H9 (cell line): Measurements from ENCODE around the gene BARD1. TPM values are rescaled to one million over a fixed set of nuclear protein-coding genes. Genes with fewer than 3 reads are reported as not detected.
"Not testable (repeated sequence)": the region's sequence is repeated elsewhere in the genome, so short reads cannot be mapped to it uniquely, and the experiment has no call there.

Source experiments
- DNase-seq: peaks from one replicate; pipeline ENCODE4 v3.0.0-alpha.2; 2017
- H2AFZ ChIP-seq: one replicate; pipeline ENCODE4 v1.6.1; 2013; ENCODE audit warnings: mild to moderate bottlenecking, low read length, control low read depth, moderate library complexity
- H2AK5ac ChIP-seq: 2 replicates; pipeline ENCODE4 v1.6.1; 2013; ENCODE audit warnings: low read length, control low read depth, mixed read lengths; ENCODE audit not compliant: insufficient read length
- H2BK120ac ChIP-seq: one replicate; pipeline ENCODE4 v1.6.1; 2013; ENCODE audit warnings: low read depth, mild to moderate bottlenecking, low read length, control low read depth, inconsistent platforms; ENCODE audit not compliant: poor library complexity, severe bottlenecking
- H2BK12ac ChIP-seq: 2 replicates; pipeline ENCODE4 v1.6.1; 2013; ENCODE audit warnings: low read length, control low read depth, mixed read lengths, low read depth; ENCODE audit not compliant: insufficient read length
- H2BK15ac ChIP-seq: 2 replicates; pipeline ENCODE4 v1.6.1; 2013; ENCODE audit warnings: low read depth, low read length, control low read depth
- H2BK20ac ChIP-seq: one replicate; pipeline ENCODE4 v1.6.1; 2013; ENCODE audit warnings: low read depth, mild to moderate bottlenecking, low read length, control low read depth, inconsistent platforms; ENCODE audit not compliant: poor library complexity, severe bottlenecking
- H2BK5ac ChIP-seq: 2 replicates; pipeline ENCODE4 v1.6.1; 2013; ENCODE audit warnings: low read length, control low read depth, mixed read lengths; ENCODE audit not compliant: insufficient read length
- H3K14ac ChIP-seq: 2 replicates; pipeline ENCODE4 v1.6.1; 2013; ENCODE audit warnings: low read length, control low read depth; ENCODE audit not compliant: insufficient read depth
- H3K18ac ChIP-seq: 2 replicates; pipeline ENCODE4 v1.6.1; 2013; ENCODE audit warnings: low read depth, mild to moderate bottlenecking, mixed read lengths, low read length, control low read depth; ENCODE audit not compliant: insufficient read length
- H3K23ac ChIP-seq: 2 replicates; pipeline ENCODE4 v1.6.1; 2013; ENCODE audit warnings: low read length, control low read depth, mixed read lengths, low read depth; ENCODE audit not compliant: insufficient read length
- H3K23me2 ChIP-seq: 2 replicates; pipeline ENCODE4 v1.6.1; 2013; ENCODE audit warnings: low read depth, mild to moderate bottlenecking, mixed read lengths, low read length, control low read depth; ENCODE audit not compliant: insufficient read length, poor library complexity, severe bottlenecking
- H3K27ac ChIP-seq: 2 replicates; pipeline ENCODE4 v1.5.1; 2013; ENCODE audit warnings: low read length, control low read depth, mixed read lengths, low read depth; ENCODE audit not compliant: insufficient read length
- H3K27me3 ChIP-seq: 2 replicates; pipeline ENCODE4 v1.6.1; 2013; ENCODE audit warnings: low read length, control low read depth, inconsistent platforms; ENCODE audit not compliant: insufficient read depth
- H3K4ac ChIP-seq: 2 replicates; pipeline ENCODE4 v1.6.1; 2013; ENCODE audit warnings: low read depth, mild to moderate bottlenecking, control low read depth, inconsistent platforms, low read length, moderate library complexity
- H3K4me1 ChIP-seq: 2 replicates; pipeline ENCODE4 v1.6.1; 2013; ENCODE audit warnings: low read length, control low read depth, inconsistent platforms; ENCODE audit not compliant: insufficient read depth
- H3K4me2 ChIP-seq: 2 replicates; pipeline ENCODE4 v1.6.1; 2013; ENCODE audit warnings: low read length, control low read depth, mixed read lengths; ENCODE audit not compliant: insufficient read length, insufficient read depth
- H3K56ac ChIP-seq: 2 replicates; pipeline ENCODE4 v1.6.1; 2013; ENCODE audit warnings: low read depth, mild to moderate bottlenecking, mixed read lengths, low read length, control low read depth; ENCODE audit not compliant: insufficient read length
- H3K79me1 ChIP-seq: 2 replicates; pipeline ENCODE4 v1.6.1; 2013; ENCODE audit warnings: low read depth, mild to moderate bottlenecking, moderate library complexity, low read length, control low read depth, inconsistent platforms; ENCODE audit not compliant: insufficient read depth, poor library complexity, severe bottlenecking
- H3K79me2 ChIP-seq: 2 replicates; pipeline ENCODE4 v1.6.1; 2013; ENCODE audit warnings: low read length, control low read depth, inconsistent platforms; ENCODE audit not compliant: insufficient read depth
- H3K9ac ChIP-seq: 2 replicates; pipeline ENCODE4 v1.6.1; 2013; ENCODE audit warnings: low read length, control low read depth, mixed read lengths; ENCODE audit not compliant: insufficient read length; ENCODE audit errors: extremely low read depth
- H3K9me3 ChIP-seq: one replicate; pipeline ENCODE4 v1.6.1; 2013; ENCODE audit warnings: low read depth, low read length, inconsistent platforms; ENCODE audit not compliant: control insufficient read depth
- H3T11ph ChIP-seq: one replicate; pipeline ENCODE4 v1.6.1; 2013; ENCODE audit warnings: mild to moderate bottlenecking, low read length, control low read depth, inconsistent platforms
- H4K20me1 ChIP-seq: one replicate; pipeline ENCODE4 v1.6.1; 2013; ENCODE audit not compliant: control insufficient read depth, insufficient read length, insufficient read depth
- H4K5ac ChIP-seq: 2 replicates; pipeline ENCODE4 v1.6.1; 2013; ENCODE audit warnings: low read depth, mild to moderate bottlenecking, mixed read lengths, low read length, control low read depth; ENCODE audit not compliant: insufficient read length
- H4K8ac ChIP-seq: replicated peaks from 2 replicates; pipeline ENCODE4 v1.6.1; 2013; ENCODE audit warnings: low read length, control low read depth, mixed read lengths, low read depth; ENCODE audit not compliant: insufficient read length
- H4K91ac ChIP-seq: 2 replicates; pipeline ENCODE4 v1.6.1; 2013; ENCODE audit warnings: low read depth, mild to moderate bottlenecking, moderate library complexity, mixed read lengths, low read length, control low read depth; ENCODE audit not compliant: insufficient read length
- H3K27ac Mint-ChIP-seq, 3 experiments: 2 replicates in 2 of 3; 3 replicates in 1 of 3; pipeline ENCODE4 v1.8.0; 2020 to 2021; ENCODE audit warnings: mixed read lengths in 3 of 3, mild to moderate bottlenecking in 1 of 3, moderate library complexity in 1 of 3
- H3K27me3 Mint-ChIP-seq: 2 replicates; pipeline ENCODE4 v1.8.0; 2021; ENCODE audit warnings: low read depth, mild to moderate bottlenecking, moderate library complexity, mixed read lengths
- H3K36me3 Mint-ChIP-seq, 3 experiments: 2 replicates in 2 of 3; 3 replicates in 1 of 3; pipeline ENCODE4 v1.8.0; 2020 to 2021; ENCODE audit warnings: low read depth in 3 of 3, mixed read lengths in 3 of 3; ENCODE audit not compliant: insufficient read depth in 1 of 3
- H3K4me1 Mint-ChIP-seq, 2 experiments: 2 replicates each; pipeline ENCODE4 v1.8.0; 2020; ENCODE audit warnings: mixed read lengths in 2 of 2
- H3K4me3 Mint-ChIP-seq, 2 experiments: 2 replicates in 1 of 2; 3 replicates in 1 of 2; pipeline ENCODE4 v1.8.0; 2020 to 2021; ENCODE audit warnings: mild to moderate bottlenecking in 2 of 2, mixed read lengths in 2 of 2, moderate library complexity in 1 of 2
- H3K9me3 Mint-ChIP-seq, 2 experiments: 2 replicates in 1 of 2; 3 replicates in 1 of 2; pipeline ENCODE4 v1.8.0; 2020; ENCODE audit warnings: mild to moderate bottlenecking in 2 of 2, mixed read lengths in 2 of 2, moderate library complexity in 1 of 2
- WGBS: extraction: QIAGEN DNeasy Blood & Tissue Kit; methylation state at CpG from one replicate; pipeline ENCODE4 v1.1.7; 2013; ENCODE audit warnings: missing lambda C conversion rate, low lambda C conversion rate, mixed read lengths; ENCODE audit not compliant: insufficient read length; ENCODE audit errors: extremely low coverage; 5-methylcytosine and 5-hydroxymethylcytosine counted together
- total RNA-seq: library from RNA; stranded (reverse); gene quantifications from 2 replicates; pipeline ENCODE4 v1.2.1, GENCODE V29; 2021
- TF ChIP-seq, protein P1 (sequence below): fragments of 200-600 bp; sonication (generic); conservative IDR thresholded peaks from 3 replicates; pipeline ENCODE4 v1.8.0; 2021; ENCODE audit warnings: antibody characterized with exemption, mild to moderate bottlenecking

Gene BARD1
- total RNA-seq, 1 experiment from 2014 or later = 30.6 TPM

DNA sequence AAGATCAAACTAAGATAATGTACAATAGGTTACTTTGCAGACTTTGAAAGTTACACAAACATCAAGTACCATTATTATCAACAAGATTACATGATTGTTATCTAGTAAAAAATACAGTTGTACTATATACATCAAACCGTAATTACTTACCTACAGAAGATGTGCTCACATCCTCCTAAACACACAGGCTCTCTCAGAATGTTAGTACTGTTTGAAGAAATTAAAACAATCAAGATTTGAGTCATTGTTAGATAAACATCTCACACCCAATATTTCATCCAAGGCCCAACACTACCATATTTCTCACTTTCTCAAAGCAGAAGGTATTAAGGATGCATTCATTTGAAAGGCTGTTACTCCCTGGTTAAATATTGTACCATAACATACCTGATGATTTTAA, 12.6 kb downstream of the BARD1 start:
- H3K23me2 ChIP-seq = no peaks in the 10 kb centered on the region
- no peak overlapping the region for H3K23ac ChIP-seq
- no peaks in the 10 kb centered on the region for H4K20me1 ChIP-seq

DNA sequence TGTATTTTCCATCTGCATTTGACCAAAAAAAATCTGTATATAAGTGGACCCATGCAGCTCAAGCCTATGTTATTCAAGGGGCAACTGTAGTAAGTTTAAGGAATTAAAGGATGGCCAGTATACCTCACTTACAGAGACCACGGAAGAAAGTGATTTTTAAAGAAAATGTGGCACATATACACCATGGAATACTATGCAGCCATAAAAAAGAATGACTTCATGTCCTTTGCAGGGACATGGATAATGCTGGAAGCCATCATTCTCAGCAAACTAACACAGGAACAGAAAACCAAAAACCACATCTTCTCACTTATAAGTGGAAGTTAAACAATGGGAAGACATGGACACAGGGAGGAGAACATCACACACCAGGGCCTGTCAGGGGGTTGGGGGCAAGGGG, 26.3 kb downstream of the BARD1 start:
- H3K79me1 ChIP-seq, H3K4me2 ChIP-seq, H3K14ac ChIP-seq, H3K79me2 ChIP-seq, H3K4ac ChIP-seq, H2BK20ac ChIP-seq, H4K20me1 ChIP-seq, H3K27ac Mint-ChIP-seq, H4K8ac ChIP-seq, H3K27me3 ChIP-seq, H3K4me3 Mint-ChIP-seq, H3K4me1 ChIP-seq, H2AFZ ChIP-seq, H3K23me2 ChIP-seq, H3K9me3 ChIP-seq, H3K9me3 Mint-ChIP-seq, H4K91ac ChIP-seq, H2BK12ac ChIP-seq, H2AK5ac ChIP-seq, H3K9ac ChIP-seq, H2BK5ac ChIP-seq, H2BK15ac ChIP-seq, H3K23ac ChIP-seq, H3K18ac ChIP-seq, H3T11ph ChIP-seq, H4K5ac ChIP-seq, DNase-seq, H2BK120ac ChIP-seq, H3K27ac ChIP-seq, H3K27me3 Mint-ChIP-seq, H3K56ac ChIP-seq: not testable (repeated sequence)
- peaks cover 53 to 63% (median 62%) of the 10 kb centered on the region in 3 experiments for H3K36me3 Mint-ChIP-seq
- WGBS = no CpG with 5 or more reads among the region's 1 CpG
- peaks cover 8 to 12% of the 10 kb centered on the region in 2 experiments for H3K4me1 Mint-ChIP-seq

More for the DNA sequence above, 12.6 kb downstream of the BARD1 start:
- no peak overlapping the region for H2BK5ac ChIP-seq
- WGBS = no CpG with 5 or more reads among the region's 1 CpG
- H3K9me3 Mint-ChIP-seq = no peaks in the 10 kb centered on the region
- no peak overlapping the region for H2BK15ac ChIP-seq
- no peak overlapping the region for H2BK12ac ChIP-seq
- H2BK20ac ChIP-seq = no peak overlapping the region
- no peak overlapping the region for H3K4ac ChIP-seq
- H3K79me1 ChIP-seq = peaks cover 12% of the 10 kb centered on the region
- H4K5ac ChIP-seq = no peak overlapping the region
- no peak overlapping the region for H4K8ac ChIP-seq
- H3K4me1 ChIP-seq = no peaks in the 10 kb centered on the region
- no peak overlapping the region for H3K14ac ChIP-seq
- no peak overlapping the region for H4K91ac ChIP-seq
- no peak for DNase-seq
- H3K27ac Mint-ChIP-seq = no peak overlapping the region
- no peak overlapping the region for H3K9ac ChIP-seq
- H2AFZ ChIP-seq = no peak overlapping the region
- no peak overlapping the region for H3K4me2 ChIP-seq
- no peak overlapping the region for H3K18ac ChIP-seq
- no peak overlapping the region for H2AK5ac ChIP-seq
- TF ChIP-seq, protein P1, sequence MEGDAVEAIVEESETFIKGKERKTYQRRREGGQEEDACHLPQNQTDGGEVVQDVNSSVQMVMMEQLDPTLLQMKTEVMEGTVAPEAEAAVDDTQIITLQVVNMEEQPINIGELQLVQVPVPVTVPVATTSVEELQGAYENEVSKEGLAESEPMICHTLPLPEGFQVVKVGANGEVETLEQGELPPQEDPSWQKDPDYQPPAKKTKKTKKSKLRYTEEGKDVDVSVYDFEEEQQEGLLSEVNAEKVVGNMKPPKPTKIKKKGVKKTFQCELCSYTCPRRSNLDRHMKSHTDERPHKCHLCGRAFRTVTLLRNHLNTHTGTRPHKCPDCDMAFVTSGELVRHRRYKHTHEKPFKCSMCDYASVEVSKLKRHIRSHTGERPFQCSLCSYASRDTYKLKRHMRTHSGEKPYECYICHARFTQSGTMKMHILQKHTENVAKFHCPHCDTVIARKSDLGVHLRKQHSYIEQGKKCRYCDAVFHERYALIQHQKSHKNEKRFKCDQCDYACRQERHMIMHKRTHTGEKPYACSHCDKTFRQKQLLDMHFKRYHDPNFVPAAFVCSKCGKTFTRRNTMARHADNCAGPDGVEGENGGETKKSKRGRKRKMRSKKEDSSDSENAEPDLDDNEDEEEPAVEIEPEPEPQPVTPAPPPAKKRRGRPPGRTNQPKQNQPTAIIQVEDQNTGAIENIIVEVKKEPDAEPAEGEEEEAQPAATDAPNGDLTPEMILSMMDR = no peak
- no peak overlapping the region for H3T11ph ChIP-seq
- H3K4me3 Mint-ChIP-seq = no peak overlapping the region
- no peaks in the 10 kb centered on the region for H3K9me3 ChIP-seq
- H3K27ac ChIP-seq = no peak overlapping the region
- peaks cover 11 to 30% (median 22%) of the 10 kb centered on the region in 3 experiments; a peak in 6 of 7 replicates for H3K36me3 Mint-ChIP-seq
- no peak overlapping the region for H3K56ac ChIP-seq
- H3K27me3 ChIP-seq = no peaks in the 10 kb centered on the region
- H3K79me2 ChIP-seq = peaks cover 8% of the 10 kb centered on the region; the same call in 1 of the 2 replicates
- no peaks in the 10 kb centered on the region for H3K27me3 Mint-ChIP-seq
- no peak overlapping the region for H2BK120ac ChIP-seq
- H3K4me1 Mint-ChIP-seq = peaks cover 24 to 33% of the 10 kb centered on the region in 2 experiments
